ENCODE data around the gene DNAJC11.

DNAJC11 gene

GRCh38 chr1:6635161-6635909 is 66.3 kb downstream of the DNAJC11 start:
- Histone ChIP-seq H3K4me2 (ENCODE audit: insufficient read depth, low read length, poor library complexity, severe bottlenecking) (no peak overlapping the region), H3K4me1 (ENCODE audit: control insufficient read depth in 2 of 2, insufficient read depth in 1 of 2, low read depth in 1 of 2, low read length in 2 of 2) (no peaks in the 10 kb centered on the region), H2BK15ac (ENCODE audit: low read length) (no peak overlapping the region), H3K4me3 (ENCODE audit: low read length in 2 of 2) (no peak overlapping the region), H3K18ac (ENCODE audit: low read length) (no peak overlapping the region), H3K79me1 (ENCODE audit: low read depth, low read length) (peaks cover 6% of the 10 kb centered on the region), H3K14ac (ENCODE audit: low read length) (no peak overlapping the region), H4K91ac (ENCODE audit: low read depth, low read length, poor library complexity) (no peak overlapping the region), H3K27me3 (ENCODE audit: control insufficient read depth in 3 of 3, insufficient read depth in 3 of 3, low read depth in 1 of 3, low read length in 3 of 3) (no peaks in the 10 kb centered on the region), H3K27ac (replicated peaks; ENCODE audit: low read length) (no peak overlapping the region), H2AK5ac (ENCODE audit: low read depth, low read length) (no peak overlapping the region), H2BK120ac (ENCODE audit: low read depth, low read length) (no peak overlapping the region), H2BK5ac (ENCODE audit: low read length) (peak overlapping the region; percentile 22), H4K8ac (ENCODE audit: low read depth, low read length) (no peak overlapping the region), H3K9me3 (replicated peaks in 1 of 2; ENCODE audit: control insufficient read depth in 2 of 2, insufficient read depth in 1 of 2, low read depth in 1 of 2, low read length in 2 of 2) (peaks cover 0 to 2% of the 10 kb centered on the region in 2 donors), H2BK12ac (ENCODE audit: low read length) (no peak overlapping the region), H3K4ac (ENCODE audit: low read length) (no peak overlapping the region), H3K23ac (ENCODE audit: low read depth, low read length, poor library complexity) (no peak overlapping the region), H3K36me3 (replicated peaks in 1 of 2; ENCODE audit: control insufficient read depth in 2 of 2, insufficient read depth in 2 of 2, low read length in 2 of 2) (peaks cover 59 to 94% of the 10 kb centered on the region in 2 donors), H2AFZ (ENCODE audit: low read length) (no peak overlapping the region), H3K9ac (ENCODE audit: low read depth, low read length, poor library complexity) (peak overlapping the region; percentile 44)
- no peak for DNase-seq (ENCODE audit: low spot score)
- no CpG with 5 or more reads among the region's 20 CpGs for WGBS, 2 donors (ENCODE audit: extremely low coverage in 2 of 2, insufficient read length in 2 of 2, insufficient replicate concordance in 1 of 2)

GRCh38 chr1:6634371-6635052 is 67.1 kb downstream of the DNAJC11 start:
- no peak overlapping the region for H3K27ac ChIP-seq (replicated peaks; ENCODE audit: low read length)
- no peak for DNase-seq (ENCODE audit: low spot score)
- no peak overlapping the region for H3K23ac ChIP-seq (ENCODE audit: low read depth, low read length, poor library complexity)
- H2BK12ac ChIP-seq (ENCODE audit: low read length): no peak overlapping the region
- no peak overlapping the region for H3K4me2 ChIP-seq (ENCODE audit: insufficient read depth, low read length, poor library complexity, severe bottlenecking)
- H2AK5ac ChIP-seq (ENCODE audit: low read depth, low read length): peak overlapping the region; percentile 28
- H3K4me3 ChIP-seq (ENCODE audit: low read length in 2 of 2): no peak overlapping the region
- no peak overlapping the region for H2AFZ ChIP-seq (ENCODE audit: low read length)
- no peak overlapping the region for H2BK15ac ChIP-seq (ENCODE audit: low read length)
- H3K79me1 ChIP-seq (ENCODE audit: low read depth, low read length): peaks cover 9% of the 10 kb centered on the region
- H3K18ac ChIP-seq (ENCODE audit: low read length): peak overlapping the region; percentile 11
- peaks cover 0 to 2% of the 10 kb centered on the region in 2 donors for H3K9me3 ChIP-seq (replicated peaks in 1 of 2; ENCODE audit: control insufficient read depth in 2 of 2, insufficient read depth in 1 of 2, low read depth in 1 of 2, low read length in 2 of 2)
- no peak overlapping the region for H3K4ac ChIP-seq (ENCODE audit: low read length)
- no peak overlapping the region for H4K91ac ChIP-seq (ENCODE audit: low read depth, low read length, poor library complexity)
- H3K4me1 ChIP-seq (ENCODE audit: control insufficient read depth in 2 of 2, insufficient read depth in 1 of 2, low read depth in 1 of 2, low read length in 2 of 2): no peaks in the 10 kb centered on the region
- no peak overlapping the region for H2BK120ac ChIP-seq (ENCODE audit: low read depth, low read length)
- peaks cover 65 to 94% of the 10 kb centered on the region in 2 donors for H3K36me3 ChIP-seq (replicated peaks in 1 of 2; ENCODE audit: control insufficient read depth in 2 of 2, insufficient read depth in 2 of 2, low read length in 2 of 2)
- H3K14ac ChIP-seq (ENCODE audit: low read length): no peak overlapping the region
- no peak overlapping the region for H3K9ac ChIP-seq (ENCODE audit: low read depth, low read length, poor library complexity)
- no peaks in the 10 kb centered on the region for H3K27me3 ChIP-seq (ENCODE audit: control insufficient read depth in 3 of 3, insufficient read depth in 3 of 3, low read depth in 1 of 3, low read length in 3 of 3)
- peak overlapping the region; percentile 22 for H2BK5ac ChIP-seq (ENCODE audit: low read length)
- WGBS, 2 donors (ENCODE audit: extremely low coverage in 2 of 2, insufficient read length in 2 of 2, insufficient replicate concordance in 1 of 2): no CpG with 5 or more reads among the region's 29 CpGs
- H4K8ac ChIP-seq (ENCODE audit: low read depth, low read length): no peak overlapping the region

GRCh38 chr1:6632588-6633514 is 68.8 kb downstream of the DNAJC11 start:
- Histone ChIP-seq H3K4me2 (ENCODE audit: insufficient read depth, low read length, poor library complexity, severe bottlenecking) (no peak overlapping the region), H2BK5ac (ENCODE audit: low read length) (no peak overlapping the region), H3K18ac (ENCODE audit: low read length) (no peak overlapping the region), H3K27me3 (ENCODE audit: control insufficient read depth in 3 of 3, insufficient read depth in 3 of 3, low read depth in 1 of 3, low read length in 3 of 3) (no peaks in the 10 kb centered on the region), H2BK15ac (ENCODE audit: low read length) (no peak overlapping the region), H3K9ac (ENCODE audit: low read depth, low read length, poor library complexity) (no peak overlapping the region), H3K4me3 (ENCODE audit: low read length in 2 of 2) (no peak overlapping the region), H3K27ac (replicated peaks; ENCODE audit: low read length) (no peak overlapping the region), H3K4ac (ENCODE audit: low read length) (no peak overlapping the region), H2AK5ac (ENCODE audit: low read depth, low read length) (no peak overlapping the region), H4K8ac (ENCODE audit: low read depth, low read length) (no peak overlapping the region), H4K91ac (ENCODE audit: low read depth, low read length, poor library complexity) (no peak overlapping the region), H3K36me3 (replicated peaks in 1 of 2; ENCODE audit: control insufficient read depth in 2 of 2, insufficient read depth in 2 of 2, low read length in 2 of 2) (peaks cover 73 to 95% of the 10 kb centered on the region in 2 donors), H3K4me1 (ENCODE audit: control insufficient read depth in 2 of 2, insufficient read depth in 1 of 2, low read depth in 1 of 2, low read length in 2 of 2) (no peaks in the 10 kb centered on the region), H3K79me1 (ENCODE audit: low read depth, low read length) (peaks cover 16% of the 10 kb centered on the region), H3K14ac (ENCODE audit: low read length) (no peak overlapping the region), H2BK12ac (ENCODE audit: low read length) (no peak overlapping the region), H3K23ac (ENCODE audit: low read depth, low read length, poor library complexity) (peak overlapping the region; percentile 55), H2AFZ (ENCODE audit: low read length) (no peak overlapping the region), H2BK120ac (ENCODE audit: low read depth, low read length) (no peak overlapping the region), H3K9me3 (replicated peaks in 1 of 2; ENCODE audit: control insufficient read depth in 2 of 2, insufficient read depth in 1 of 2, low read depth in 1 of 2, low read length in 2 of 2) (peaks cover 0 to 2% of the 10 kb centered on the region in 2 donors)
- no peak for DNase-seq (ENCODE audit: low spot score)
- WGBS, 2 donors (ENCODE audit: extremely low coverage in 2 of 2, insufficient read length in 2 of 2, insufficient replicate concordance in 1 of 2): no CpG with 5 or more reads among the region's 30 CpGs

Measured in neuronal stem cell (in vitro differentiated cells).